Measurements from ENCODE around the gene LRFN2. TPM values are rescaled to one million over a fixed set of nuclear protein-coding genes. Genes with fewer than 3 reads are reported as not detected.

Gene LRFN2
- total RNA-seq, 1 donor from 2014 or later: 0.32 TPM

DNA sequence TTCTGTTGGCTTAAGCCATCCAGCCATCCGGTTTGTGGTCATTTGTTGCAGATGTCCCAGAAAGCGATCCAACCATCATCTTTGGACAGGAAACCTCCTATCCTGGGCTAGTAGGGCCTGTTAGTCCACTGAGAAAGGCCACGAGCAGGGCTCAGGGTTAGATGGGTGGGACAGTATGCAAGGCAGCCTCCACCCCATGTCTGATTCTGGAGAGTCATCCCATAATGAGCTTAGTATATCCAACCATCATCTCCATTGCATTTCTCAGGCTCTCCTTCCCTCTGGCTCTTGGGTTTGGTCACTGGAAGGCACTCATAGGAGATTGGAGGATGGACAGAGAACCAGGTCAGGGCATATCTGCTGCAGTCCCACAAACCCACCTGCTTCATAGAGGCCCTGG, 117.8 kb downstream of the LRFN2 start:
- no peak for FAIRE-seq

DNA sequence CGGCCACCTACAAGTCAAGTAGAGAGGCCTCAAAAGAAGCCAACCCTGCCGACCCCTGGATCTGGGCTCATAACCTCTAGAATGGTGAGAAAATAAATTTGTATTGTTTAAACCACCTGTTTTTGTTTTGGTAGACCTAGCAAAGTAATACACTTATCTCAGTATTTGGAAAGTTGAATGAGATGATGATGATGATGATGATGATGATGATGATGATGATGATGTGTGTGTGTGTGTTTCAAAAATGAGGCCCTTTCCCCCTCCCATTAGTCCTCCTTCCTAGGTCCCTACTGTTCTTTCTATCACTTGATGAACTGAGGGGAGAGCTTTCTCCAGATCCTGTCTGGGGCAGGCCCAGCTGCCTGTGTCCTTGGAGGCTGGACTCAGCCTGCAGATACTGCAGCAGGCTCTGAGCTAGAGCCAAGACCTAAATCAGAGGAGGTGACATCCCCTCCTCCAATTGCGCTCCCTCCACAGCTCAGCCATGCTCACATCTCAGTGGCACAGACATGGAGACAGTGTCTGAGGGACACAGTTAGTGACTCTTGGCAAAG, 120.1 kb downstream of the LRFN2 start:
- no peak for TF ChIP-seq EZH2 (IDR thresholded peaks at IDR 0.05; ENCODE audit: insufficient read depth, low read length)
- TF ChIP-seq CTCF (IDR thresholded peaks at IDR 0.05; ENCODE audit: insufficient read depth, low read depth, low read length): no peak
- H3K9me3 ChIP-seq (ENCODE audit: insufficient read depth, low read depth, low read length): no peaks in the 10 kb centered on the region
- no peak overlapping the region for H3K9ac ChIP-seq (ENCODE audit: low read length)
- no peak overlapping the region for H3K4me2 ChIP-seq (ENCODE audit: low read length)
- no peaks in the 10 kb centered on the region for H3K4me1 ChIP-seq (ENCODE audit: insufficient read depth, low read length)
- no peaks in the 10 kb centered on the region for H3K4me1 Mint-ChIP-seq (ENCODE audit: low read depth, unreplicated experiment)
- no peak overlapping the region for H3K4me3 ChIP-seq (ENCODE audit: insufficient read depth, low read depth, low read length)
- H2AFZ ChIP-seq (ENCODE audit: low read depth, low read length): no peak overlapping the region
- no peaks in the 10 kb centered on the region for H3K36me3 Mint-ChIP-seq (ENCODE audit: low read depth, unreplicated experiment)
- DNase-seq (ENCODE audit: low read depth) (no peak), FAIRE-seq (no peak)
- no peak overlapping the region for H3K27ac ChIP-seq (ENCODE audit: low read depth, low read length)
- H3K36me3 ChIP-seq (ENCODE audit: insufficient read depth, low read length): no peaks in the 10 kb centered on the region
- no peaks in the 10 kb centered on the region for H3K27me3 ChIP-seq (ENCODE audit: insufficient read depth, low read length)
- no peak overlapping the region for H3K4me3 Mint-ChIP-seq (ENCODE audit: unreplicated experiment)
- no peaks in the 10 kb centered on the region for H4K20me1 ChIP-seq (ENCODE audit: insufficient read depth, low read length)
- H3K27me3 Mint-ChIP-seq (ENCODE audit: low read depth, unreplicated experiment): peaks cover 69% of the 10 kb centered on the region
- no peak overlapping the region for H3K27ac Mint-ChIP-seq (ENCODE audit: unreplicated experiment)
- H3K79me2 ChIP-seq (ENCODE audit: insufficient read depth, low read length): no peaks in the 10 kb centered on the region
- peaks cover 3% of the 10 kb centered on the region for H3K9me3 Mint-ChIP-seq (ENCODE audit: unreplicated experiment)

More for the DNA sequence above, 117.8 kb downstream of the LRFN2 start:
- Histone ChIP-seq H3K27ac (ENCODE audit: low read depth, low read length) (no peak overlapping the region), H2AFZ (ENCODE audit: low read depth, low read length) (no peak overlapping the region), H3K4me1 (ENCODE audit: insufficient read depth, low read length) (no peaks in the 10 kb centered on the region), H3K4me3 (ENCODE audit: insufficient read depth, low read depth, low read length) (no peak overlapping the region), H4K20me1 (ENCODE audit: insufficient read depth, low read length) (no peaks in the 10 kb centered on the region), H3K9ac (ENCODE audit: low read length) (no peak overlapping the region), H3K27me3 (ENCODE audit: insufficient read depth, low read length) (no peaks in the 10 kb centered on the region), H3K4me2 (ENCODE audit: low read length) (no peak overlapping the region), H3K9me3 (ENCODE audit: insufficient read depth, low read depth, low read length) (no peaks in the 10 kb centered on the region), H3K79me2 (ENCODE audit: insufficient read depth, low read length) (no peaks in the 10 kb centered on the region), H3K36me3 (ENCODE audit: insufficient read depth, low read length) (no peaks in the 10 kb centered on the region)
- H3K27me3 Mint-ChIP-seq (ENCODE audit: low read depth, unreplicated experiment): peaks cover 67% of the 10 kb centered on the region
- peaks cover 3% of the 10 kb centered on the region for H3K9me3 Mint-ChIP-seq (ENCODE audit: unreplicated experiment)
- TF ChIP-seq CTCF (IDR thresholded peaks at IDR 0.05; ENCODE audit: insufficient read depth, low read depth, low read length) (no peak), EZH2 (IDR thresholded peaks at IDR 0.05; ENCODE audit: insufficient read depth, low read length) (no peak)
- H3K4me3 Mint-ChIP-seq (ENCODE audit: unreplicated experiment): no peak overlapping the region
- no peaks in the 10 kb centered on the region for H3K36me3 Mint-ChIP-seq (ENCODE audit: low read depth, unreplicated experiment)
- DNase-seq (ENCODE audit: low read depth): no peak
- H3K4me1 Mint-ChIP-seq (ENCODE audit: low read depth, unreplicated experiment): no peaks in the 10 kb centered on the region
- H3K27ac Mint-ChIP-seq (ENCODE audit: unreplicated experiment): no peak overlapping the region

DNA sequence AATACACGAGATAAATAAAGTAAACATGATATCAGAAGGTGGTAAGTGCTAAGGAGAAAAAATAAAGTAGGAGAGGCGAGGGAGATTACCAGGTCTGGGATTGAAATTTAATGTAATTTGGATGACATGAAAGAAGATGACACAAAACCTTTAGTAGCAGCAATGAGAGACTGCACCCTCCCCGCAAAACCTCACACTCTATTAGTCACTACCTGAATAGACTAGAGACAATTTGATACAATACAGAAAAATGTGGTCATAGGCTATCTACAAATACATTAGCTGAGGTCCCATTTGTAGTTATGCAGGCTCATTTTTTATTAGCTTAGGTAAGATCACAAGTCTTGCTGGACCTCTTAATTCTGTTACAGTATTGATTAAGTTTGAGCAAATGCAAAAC, 125.5 kb downstream of the LRFN2 start:
- H4K20me1 ChIP-seq (ENCODE audit: insufficient read depth, low read length): no peaks in the 10 kb centered on the region
- Mint-ChIP-seq H3K27me3 (ENCODE audit: low read depth, unreplicated experiment) (peaks cover 33% of the 10 kb centered on the region), H3K4me3 (ENCODE audit: unreplicated experiment) (no peak overlapping the region), H3K4me1 (ENCODE audit: low read depth, unreplicated experiment) (peaks cover 2% of the 10 kb centered on the region), H3K27ac (ENCODE audit: unreplicated experiment) (no peak overlapping the region), H3K9me3 (ENCODE audit: unreplicated experiment) (peaks cover 6% of the 10 kb centered on the region), H3K36me3 (ENCODE audit: low read depth, unreplicated experiment) (no peaks in the 10 kb centered on the region)
- DNase-seq (ENCODE audit: low read depth) (no peak), FAIRE-seq (no peak)
- no peaks in the 10 kb centered on the region for H3K4me1 ChIP-seq (ENCODE audit: insufficient read depth, low read length)
- no peak overlapping the region for H3K27ac ChIP-seq (ENCODE audit: low read depth, low read length)
- H3K27me3 ChIP-seq (ENCODE audit: insufficient read depth, low read length): no peaks in the 10 kb centered on the region
- H3K9me3 ChIP-seq (ENCODE audit: insufficient read depth, low read depth, low read length): no peaks in the 10 kb centered on the region
- H3K9ac ChIP-seq (ENCODE audit: low read length): no peak overlapping the region
- no peak for TF ChIP-seq CTCF (IDR thresholded peaks at IDR 0.05; ENCODE audit: insufficient read depth, low read depth, low read length)
- TF ChIP-seq EZH2 (IDR thresholded peaks at IDR 0.05; ENCODE audit: insufficient read depth, low read length): no peak
- H3K36me3 ChIP-seq (ENCODE audit: insufficient read depth, low read length): no peaks in the 10 kb centered on the region
- H3K4me3 ChIP-seq (ENCODE audit: insufficient read depth, low read depth, low read length): no peak overlapping the region
- no peak overlapping the region for H2AFZ ChIP-seq (ENCODE audit: low read depth, low read length)
- H3K79me2 ChIP-seq (ENCODE audit: insufficient read depth, low read length): no peaks in the 10 kb centered on the region
- H3K4me2 ChIP-seq (ENCODE audit: low read length): no peak overlapping the region

All from astrocyte (in vitro differentiated cells and primary cell).